Measurements from ENCODE around the gene SPINT2. TPM values are rescaled to one million over a fixed set of nuclear protein-coding genes. Genes with fewer than 3 reads are reported as not detected.

The SPINT2 gene
- total RNA-seq, 1 experiment from 2014 or later: 442 TPM

DNA sequence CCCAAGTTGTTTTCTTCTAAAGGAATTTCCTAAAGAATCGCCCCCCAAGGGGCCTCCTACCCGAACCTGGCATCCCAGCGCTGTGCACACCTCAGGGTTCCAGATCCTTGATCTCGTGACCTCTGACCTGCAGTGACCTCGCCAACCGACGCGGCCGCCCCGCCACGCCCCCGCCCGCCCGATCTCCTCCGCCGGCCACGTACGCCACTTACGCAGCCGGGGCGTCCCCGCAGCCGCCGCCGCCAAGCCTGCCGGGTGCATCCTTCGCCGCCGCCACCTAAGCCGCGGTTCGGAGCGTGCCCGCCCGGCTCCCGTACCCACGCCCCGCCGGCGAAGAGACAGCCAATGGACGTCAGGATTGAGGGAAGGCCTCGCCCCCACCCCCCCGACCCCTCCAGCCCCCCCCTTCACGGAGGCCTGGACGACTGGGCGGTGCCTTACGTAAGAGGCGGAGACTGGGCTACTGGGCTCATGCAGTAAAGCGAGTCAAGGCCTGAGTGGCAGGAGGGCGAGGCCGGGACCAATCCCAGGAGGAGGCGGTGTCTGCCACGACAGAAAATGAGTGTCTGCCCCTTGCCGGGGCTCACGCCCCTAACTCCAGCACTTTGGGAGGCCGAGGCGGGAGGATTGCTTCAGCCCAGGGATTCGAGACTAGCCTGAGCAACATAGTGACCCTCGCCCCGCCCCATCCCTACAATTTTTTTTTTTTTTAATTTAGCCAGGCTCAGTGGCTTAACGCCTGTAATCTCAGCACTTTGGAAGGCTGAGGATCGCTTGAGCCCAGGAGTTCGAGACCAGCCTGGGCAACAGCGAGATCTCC is 51.5 kb downstream of the SPINT2 start, which contains the start of gene YIF1B:
Gene YIF1B, minus strand, starts transcription at position 291 of the 820 bp plus-strand sequence. Its CDS starts 30 bp downstream, at position 261.
- Histone ChIP-seq H3K4me1 (ENCODE audit: insufficient read depth, low read length) (peaks cover 5% of the 10 kb centered on the region; the same call in 1 of the 2 replicates), H3F3A (ENCODE audit: low read length, unreplicated experiment) (no peaks in the 10 kb centered on the region), H3K9me3 (ENCODE audit: low read length) (no peaks in the 10 kb centered on the region), H3K36me3 (ENCODE audit: low read depth, low read length) (no peaks in the 10 kb centered on the region), H3K9me2 (replicated peaks; ENCODE audit: low read length) (no peaks in the 10 kb centered on the region), H2AFZ (ENCODE audit: low read length) (peak within 1 kb of the TSS; percentile 80), H4K20me1 (ENCODE audit: low read length) (no peaks in the 10 kb centered on the region), H3K9ac (ENCODE audit: low read length) (peak within 1 kb of the TSS; percentile 67), H3K79me2 (ENCODE audit: low read length) (peaks cover 20% of the 10 kb centered on the region), H3K4me2 (ENCODE audit: low read length) (peak within 1 kb of the TSS; percentile 89), H3K4me3 (ENCODE audit: low read length) (peak within 1 kb of the TSS; percentile 80), H3K27me3 (ENCODE audit: low read length) (no peaks in the 10 kb centered on the region), H3K27ac (ENCODE audit: low read length) (peak within 1 kb of the TSS; percentile 51)
- DNase-seq (peak; percentile 91), ATAC-seq (peak; percentile 89)
- TF ChIP-seq, protein P1, sequence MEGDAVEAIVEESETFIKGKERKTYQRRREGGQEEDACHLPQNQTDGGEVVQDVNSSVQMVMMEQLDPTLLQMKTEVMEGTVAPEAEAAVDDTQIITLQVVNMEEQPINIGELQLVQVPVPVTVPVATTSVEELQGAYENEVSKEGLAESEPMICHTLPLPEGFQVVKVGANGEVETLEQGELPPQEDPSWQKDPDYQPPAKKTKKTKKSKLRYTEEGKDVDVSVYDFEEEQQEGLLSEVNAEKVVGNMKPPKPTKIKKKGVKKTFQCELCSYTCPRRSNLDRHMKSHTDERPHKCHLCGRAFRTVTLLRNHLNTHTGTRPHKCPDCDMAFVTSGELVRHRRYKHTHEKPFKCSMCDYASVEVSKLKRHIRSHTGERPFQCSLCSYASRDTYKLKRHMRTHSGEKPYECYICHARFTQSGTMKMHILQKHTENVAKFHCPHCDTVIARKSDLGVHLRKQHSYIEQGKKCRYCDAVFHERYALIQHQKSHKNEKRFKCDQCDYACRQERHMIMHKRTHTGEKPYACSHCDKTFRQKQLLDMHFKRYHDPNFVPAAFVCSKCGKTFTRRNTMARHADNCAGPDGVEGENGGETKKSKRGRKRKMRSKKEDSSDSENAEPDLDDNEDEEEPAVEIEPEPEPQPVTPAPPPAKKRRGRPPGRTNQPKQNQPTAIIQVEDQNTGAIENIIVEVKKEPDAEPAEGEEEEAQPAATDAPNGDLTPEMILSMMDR (conservative IDR thresholded peaks at IDR 0.05; ENCODE audit: low read depth, low read length): no peak
- no peak for TF ChIP-seq EZH2phosphoT487 (IDR thresholded peaks at IDR 0.05; ENCODE audit: borderline replicate concordance, low read length)
- TF ChIP-seq EZH2 (IDR thresholded peaks at IDR 0.05; ENCODE audit: low read length, unreplicated experiment): no peak
- intact Hi-C loops (cut with micrococcal nuclease): no loop called here
- ChIA-PET CTCF (no interaction called here), POLR2A (ENCODE audit: unreplicated experiment) (no interaction called here)
- BruUV-seq (replicated peaks): no TSS peak

DNA sequence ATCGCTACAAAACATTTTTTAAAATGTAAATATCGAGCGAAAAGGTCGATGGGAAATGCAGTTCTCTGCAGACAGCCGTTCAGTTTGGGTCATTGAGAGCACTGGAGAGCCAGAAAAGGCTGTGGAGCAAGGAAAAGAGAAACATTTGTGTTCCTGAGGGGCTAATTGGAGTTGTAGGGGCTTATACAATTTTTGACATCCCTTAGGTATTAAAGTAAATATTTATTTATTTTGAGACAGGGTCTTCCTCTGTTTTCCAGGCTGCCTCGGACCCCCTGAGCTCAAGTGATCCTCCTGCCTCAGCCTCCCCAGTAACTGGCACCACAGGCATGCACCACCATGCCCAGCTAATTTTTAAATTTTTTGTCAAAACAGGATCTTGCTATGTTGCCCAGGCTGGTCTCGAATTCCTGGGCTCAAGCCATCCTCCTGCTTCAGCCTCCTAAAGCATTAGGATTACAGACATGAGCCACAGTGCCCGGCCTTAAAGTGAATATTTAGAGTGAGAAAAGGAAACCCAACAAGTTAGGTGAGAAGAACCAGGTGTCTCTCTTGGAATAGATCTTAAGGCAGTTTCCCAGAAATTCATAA is 52.2 kb downstream of the SPINT2 start:
- peaks cover 5% of the 10 kb centered on the region; the same call in 1 of the 2 replicates for H3K4me1 ChIP-seq (ENCODE audit: insufficient read depth, low read length)
- BruUV-seq (replicated peaks): TSS peak; percentile 45
- H3K9ac ChIP-seq (ENCODE audit: low read length): peak overlapping the region; percentile 45; the same call in 1 of the 2 replicates
- intact Hi-C loops (cut with micrococcal nuclease): no loop called here
- H2AFZ ChIP-seq (ENCODE audit: low read length): peak overlapping the region; percentile 75
- peak overlapping the region; percentile 26; the same call in 1 of the 2 replicates for H3K27ac ChIP-seq (ENCODE audit: low read length)
- CTCF ChIA-PET: no interaction called here
- DNase-seq (no peak), ATAC-seq (no peak)
- no peaks in the 10 kb centered on the region for H3F3A ChIP-seq (ENCODE audit: low read length, unreplicated experiment)
- H3K4me2 ChIP-seq (ENCODE audit: low read length): peak overlapping the region; percentile 61
- peaks cover 20% of the 10 kb centered on the region for H3K79me2 ChIP-seq (ENCODE audit: low read length)
- H3K36me3 ChIP-seq (ENCODE audit: low read depth, low read length): no peaks in the 10 kb centered on the region
- no peak for TF ChIP-seq EZH2 (IDR thresholded peaks at IDR 0.05; ENCODE audit: low read length, unreplicated experiment)
- no peak for TF ChIP-seq EZH2phosphoT487 (IDR thresholded peaks at IDR 0.05; ENCODE audit: borderline replicate concordance, low read length)
- TF ChIP-seq, protein P1 (conservative IDR thresholded peaks at IDR 0.05; ENCODE audit: low read depth, low read length): no peak
- peak overlapping the region; percentile 49; the same call in 1 of the 2 replicates for H3K4me3 ChIP-seq (ENCODE audit: low read length)
- H4K20me1 ChIP-seq (ENCODE audit: low read length): no peaks in the 10 kb centered on the region
- no peaks in the 10 kb centered on the region for H3K9me2 ChIP-seq (replicated peaks; ENCODE audit: low read length)
- POLR2A ChIA-PET (ENCODE audit: unreplicated experiment): no interaction called here
- no peaks in the 10 kb centered on the region for H3K9me3 ChIP-seq (ENCODE audit: low read length)
- H3K27me3 ChIP-seq (ENCODE audit: low read length): no peaks in the 10 kb centered on the region
